HepG2 (cell line): ENCODE data around the gene SLC19A1. TPM values are rescaled to one million over a fixed set of nuclear protein-coding genes. Genes with fewer than 3 reads are reported as not detected.
A peak's percentile ranks its signal among the peaks of the same experiment; 100 is the strongest.

Experiments
- ATAC-seq: fragments of 200-7000 bp; cut with Tn5 transposase; 3 replicates; pipeline ENCODE4 v1.9.1; 2020; ENCODE audit warnings: mild to moderate bottlenecking, moderate library complexity
- BruUV-seq: library from RNA; stranded (reverse); fragments of 400-500 nt; replicated peaks from 2 replicates; lab custom pipeline; 2021; lab: Mats Ljungman, UMichigan
- CTCF ChIA-PET: fragments of 300-600 bp; formaldehyde crosslinking; extraction: SDS; loops from one replicate; lab custom pipeline; 2021; ENCODE audit warnings: low total read pairs, inconsistent platforms, low intra/inter-chr PET ratio; lab: Yijun Ruan, JAX
- POLR2A ChIA-PET: fragments of 350-600 bp; sonication (Branson Sonifier 250); formaldehyde crosslinking; loops from one replicate; lab custom pipeline; 2020; ENCODE audit warnings: antibody characterized with exemption, inconsistent platforms; lab: Yijun Ruan, JAX
- DNase-seq: peaks from one replicate; pipeline ENCODE4 v3.0.0-alpha.2; 2015; ENCODE audit warnings: low spot score
- FAIRE-seq: peaks from 3 replicates; lab custom pipeline; 2011; peaks lifted over from hg19 to GRCh38; lab: Jason Lieb, UNC
- H2AFZ ChIP-seq: one replicate; pipeline ENCODE4 v1.6.1; 2011; ENCODE audit warnings: low read length, inconsistent platforms
- H3K27ac ChIP-seq: fragments of 300-600 bp; 3 replicates; pipeline ENCODE4 v1.8.0; 2011; ENCODE audit warnings: mixed run types, mild to moderate bottlenecking, mixed read lengths, low read length, inconsistent platforms; ENCODE audit not compliant: insufficient read depth; ENCODE audit errors: extremely low read length
- H3K27me3 ChIP-seq, 2 experiments: fragments of 200-600 bp in 1 of 2; 2 replicates in 1 of 2; 3 replicates in 1 of 2; pipeline versions ENCODE4 v1.6.0 to v1.8.0; 2011; ENCODE audit warnings: low read length in 2 of 2, mild to moderate bottlenecking in 2 of 2, moderate library complexity in 2 of 2, inconsistent platforms in 1 of 2; ENCODE audit not compliant: insufficient read depth in 2 of 2, control insufficient read depth in 1 of 2
- H3K36me3 ChIP-seq, 2 experiments: fragments of 200-600 bp in 1 of 2; replicated peaks in 1 of 2; 2 replicates in 1 of 2; 3 replicates in 1 of 2; pipeline versions ENCODE4 v1.5.1 to v1.8.0; 2011; ENCODE audit warnings: low read length in 2 of 2, inconsistent platforms in 1 of 2; ENCODE audit not compliant: insufficient read depth in 2 of 2, control insufficient read depth in 1 of 2
- H3K4me1 ChIP-seq: 2 replicates; pipeline ENCODE4 v1.5.1; 2012; ENCODE audit warnings: low read length, inconsistent platforms; ENCODE audit not compliant: insufficient read depth
- H3K4me2 ChIP-seq: 2 replicates; pipeline ENCODE4 v1.6.0; 2011; ENCODE audit warnings: low read depth, low read length, inconsistent platforms
- H3K4me3 ChIP-seq, 3 experiments: fragments of 200-600 bp in 1 of 3; sonication (generic), shearing (Covaris generic) in 1 of 3; replicated peaks in 1 of 3; 2 replicates each; pipeline ENCODE4 v1.5.1; 2011 to 2016; ENCODE audit warnings: low read length in 3 of 3, inconsistent platforms in 2 of 3, low read depth in 2 of 3, mild to moderate bottlenecking in 2 of 3, control low read depth in 1 of 3, mixed read lengths in 1 of 3; ENCODE audit not compliant: insufficient read depth in 1 of 3
- H3K79me2 ChIP-seq: one replicate; pipeline ENCODE4 v1.6.1; 2011; ENCODE audit warnings: low read length, inconsistent platforms; ENCODE audit not compliant: insufficient read depth
- H3K9ac ChIP-seq: 2 replicates; pipeline ENCODE4 v1.6.0; 2011; ENCODE audit warnings: mild to moderate bottlenecking, low read depth, low read length, inconsistent platforms; ENCODE audit not compliant: insufficient read depth
- H3K9me3 ChIP-seq: 2 replicates; pipeline ENCODE4 v1.5.1; 2012; ENCODE audit warnings: mild to moderate bottlenecking, low read length
- H4K20me1 ChIP-seq: 2 replicates; pipeline ENCODE4 v1.6.0; 2011; ENCODE audit warnings: inconsistent platforms, mild to moderate bottlenecking, low read length, moderate library complexity; ENCODE audit not compliant: insufficient read depth
- AGO2 ChIP-seq: fragments of 200-400 bp; formaldehyde crosslinking; optimal IDR thresholded peaks from 2 replicates; pipeline ENCODE3; 2017; ENCODE audit warnings: mild to moderate bottlenecking, low read depth, low read length, moderate library complexity
- RARA ChIP-seq: IDR thresholded peaks from 2 replicates; pipeline ENCODE4 v1.6.1; 2016; ENCODE audit warnings: missing genetic modification reagents, missing compliant biosample characterization
- RBFOX2 ChIP-seq: fragments of 200-400 bp; formaldehyde crosslinking; IDR thresholded peaks from 2 replicates; pipeline ENCODE4 v1.6.1; 2017; ENCODE audit warnings: low read depth, mild to moderate bottlenecking, low read length
- RBM22 ChIP-seq: fragments of 200-400 bp; formaldehyde crosslinking; optimal IDR thresholded peaks from 2 replicates; pipeline ENCODE3; 2017; ENCODE audit warnings: mild to moderate bottlenecking, low read length, moderate library complexity
- SOX6 ChIP-seq, 2 experiments: fragments of 450-650 bp in 1 of 2; sonication (generic) in 1 of 2; formaldehyde crosslinking in 1 of 2; IDR thresholded peaks; 2 replicates each; pipeline versions ENCODE4 v1.4.0 to v1.6.1; 2017 to 2020; ENCODE audit warnings: antibody characterized with exemption in 1 of 2, mild to moderate bottlenecking in 1 of 2, missing genetic modification reagents in 1 of 2
- ZFP41 ChIP-seq: sonication (generic); formaldehyde crosslinking; IDR thresholded peaks from 2 replicates; pipeline ENCODE4 v1.4.0; 2020; ENCODE audit warnings: mild to moderate bottlenecking, missing genetic modification reagents, borderline replicate concordance
- ZNF296 ChIP-seq: sonication (generic); formaldehyde crosslinking; conservative IDR thresholded peaks from 2 replicates; pipeline ENCODE4 v1.5.0; 2020; ENCODE audit warnings: mild to moderate bottlenecking, missing genetic modification reagents
- ZNF558 ChIP-seq: sonication (generic); formaldehyde crosslinking; IDR thresholded peaks from 2 replicates; pipeline ENCODE4 v1.9.0; 2022; ENCODE audit warnings: mild to moderate bottlenecking, missing genetic modification reagents, borderline replicate concordance
- WGBS: methylation state at CpG from one replicate; pipeline ENCODE4 v1.1.6; 2017; ENCODE audit warnings: low lambda C conversion rate; 5-methylcytosine and 5-hydroxymethylcytosine counted together
- in situ Hi-C: cut with HindIII; loops from 2 replicates; pipeline ENCODE4 v1.10.0; 2017; ENCODE audit warnings: low pct_unique_long_range_greater_than_20kb; ENCODE audit not compliant: extremely low pct_ligation_motif_present
- intact Hi-C: fragments of 100-400 bp; cut with micrococcal nuclease; formaldehyde crosslinking; loops from one replicate; pipeline ENCODE4 v1.10.0; 2022; ENCODE audit not compliant: unreplicated experiment
- polyA plus RNA-seq, 8 experiments: library from polyadenylated mRNA; depleted of rRNA in 3 of 8; stranded (reverse) in 7 of 8; unstranded in 1 of 8; fragments of >200 nt; fragmentation: Illumina TruSeq in 4 of 8; extraction: Trizol in 4 of 8; gene quantifications; 2 replicates each; pipeline versions ENCODE4 v1.2.1 to v1.2.3, GENCODE V29; 2011 to 2016; ENCODE audit warnings: low read depth in 4 of 8, missing spikeins in 1 of 8, mixed read lengths in 1 of 8; ENCODE audit not compliant: insufficient read depth in 1 of 8
- total RNA-seq, 5 experiments: library from RNA; depleted of rRNA; stranded (reverse); fragments of >200 nt; fragmentation: Illumina TruSeq; extraction: Trizol; gene quantifications; 2 replicates each; pipeline ENCODE4 v1.2.3, GENCODE V29; 2016; ENCODE audit warnings: low read depth in 1 of 5
- TF ChIP-seq, protein P1 (sequence below): sonication (generic); formaldehyde crosslinking; IDR thresholded peaks from 2 replicates; pipeline ENCODE4 v1.5.0; 2020; ENCODE audit warnings: mild to moderate bottlenecking, missing genetic modification reagents
- TF ChIP-seq, protein P2 (sequence below): sonication (generic); formaldehyde crosslinking; IDR thresholded peaks from 2 replicates; pipeline ENCODE4 v1.5.0; 2020; ENCODE audit warnings: mild to moderate bottlenecking, missing genetic modification reagents, moderate library complexity

The SLC19A1 gene
- total and polyA plus RNA-seq, 2 of the 13 experiments (the other 11 are each of a cell fraction or from before 2014, with no cell fraction given), result 21.8 to 23.0 TPM

DNA sequence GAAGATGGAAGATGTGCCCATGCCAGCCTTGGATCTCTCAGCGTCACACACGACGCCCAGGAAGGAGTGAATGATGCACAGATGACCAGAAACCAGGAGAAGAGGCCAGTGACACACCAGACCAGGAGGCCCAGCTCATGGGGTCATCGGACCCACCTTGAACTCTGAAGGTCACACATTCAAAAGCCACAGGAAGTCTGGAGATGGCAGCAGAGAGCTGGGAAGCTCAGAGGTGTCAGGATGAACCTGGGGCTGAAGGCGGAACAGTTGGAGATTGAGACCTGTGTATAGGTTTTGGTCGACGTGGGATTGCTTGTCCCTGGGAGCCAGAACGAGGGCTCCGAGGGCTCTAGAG is 43.6 kb downstream of the SLC19A1 start (continued):
- TF ChIP-seq, protein P1, sequence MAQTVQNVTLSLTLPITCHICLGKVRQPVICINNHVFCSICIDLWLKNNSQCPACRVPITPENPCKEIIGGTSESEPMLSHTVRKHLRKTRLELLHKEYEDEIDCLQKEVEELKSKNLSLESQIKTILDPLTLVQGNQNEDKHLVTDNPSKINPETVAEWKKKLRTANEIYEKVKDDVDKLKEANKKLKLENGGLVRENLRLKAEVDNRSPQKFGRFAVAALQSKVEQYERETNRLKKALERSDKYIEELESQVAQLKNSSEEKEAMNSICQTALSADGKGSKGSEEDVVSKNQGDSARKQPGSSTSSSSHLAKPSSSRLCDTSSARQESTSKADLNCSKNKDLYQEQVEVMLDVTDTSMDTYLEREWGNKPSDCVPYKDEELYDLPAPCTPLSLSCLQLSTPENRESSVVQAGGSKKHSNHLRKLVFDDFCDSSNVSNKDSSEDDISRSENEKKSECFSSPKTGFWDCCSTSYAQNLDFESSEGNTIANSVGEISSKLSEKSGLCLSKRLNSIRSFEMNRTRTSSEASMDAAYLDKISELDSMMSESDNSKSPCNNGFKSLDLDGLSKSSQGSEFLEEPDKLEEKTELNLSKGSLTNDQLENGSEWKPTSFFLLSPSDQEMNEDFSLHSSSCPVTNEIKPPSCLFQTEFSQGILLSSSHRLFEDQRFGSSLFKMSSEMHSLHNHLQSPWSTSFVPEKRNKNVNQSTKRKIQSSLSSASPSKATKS (CRISPR knock-in tag), result no peak
- TF ChIP-seq SOX6 (IDR thresholded peaks at IDR 0.05) (no peak), SOX6 (CRISPR knock-in tag; IDR thresholded peaks at IDR 0.05) (no peak), ZNF296 (CRISPR knock-in tag) (no peak), RARA (CRISPR knock-in tag) (peak; percentile 49), RBFOX2 (no peak), RBM22 (peak; percentile 14), ZFP41 (no peak)
- TF ChIP-seq, protein P2, sequence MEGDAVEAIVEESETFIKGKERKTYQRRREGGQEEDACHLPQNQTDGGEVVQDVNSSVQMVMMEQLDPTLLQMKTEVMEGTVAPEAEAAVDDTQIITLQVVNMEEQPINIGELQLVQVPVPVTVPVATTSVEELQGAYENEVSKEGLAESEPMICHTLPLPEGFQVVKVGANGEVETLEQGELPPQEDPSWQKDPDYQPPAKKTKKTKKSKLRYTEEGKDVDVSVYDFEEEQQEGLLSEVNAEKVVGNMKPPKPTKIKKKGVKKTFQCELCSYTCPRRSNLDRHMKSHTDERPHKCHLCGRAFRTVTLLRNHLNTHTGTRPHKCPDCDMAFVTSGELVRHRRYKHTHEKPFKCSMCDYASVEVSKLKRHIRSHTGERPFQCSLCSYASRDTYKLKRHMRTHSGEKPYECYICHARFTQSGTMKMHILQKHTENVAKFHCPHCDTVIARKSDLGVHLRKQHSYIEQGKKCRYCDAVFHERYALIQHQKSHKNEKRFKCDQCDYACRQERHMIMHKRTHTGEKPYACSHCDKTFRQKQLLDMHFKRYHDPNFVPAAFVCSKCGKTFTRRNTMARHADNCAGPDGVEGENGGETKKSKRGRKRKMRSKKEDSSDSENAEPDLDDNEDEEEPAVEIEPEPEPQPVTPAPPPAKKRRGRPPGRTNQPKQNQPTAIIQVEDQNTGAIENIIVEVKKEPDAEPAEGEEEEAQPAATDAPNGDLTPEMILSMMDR (CRISPR knock-in tag), result peak; percentile 49

DNA sequence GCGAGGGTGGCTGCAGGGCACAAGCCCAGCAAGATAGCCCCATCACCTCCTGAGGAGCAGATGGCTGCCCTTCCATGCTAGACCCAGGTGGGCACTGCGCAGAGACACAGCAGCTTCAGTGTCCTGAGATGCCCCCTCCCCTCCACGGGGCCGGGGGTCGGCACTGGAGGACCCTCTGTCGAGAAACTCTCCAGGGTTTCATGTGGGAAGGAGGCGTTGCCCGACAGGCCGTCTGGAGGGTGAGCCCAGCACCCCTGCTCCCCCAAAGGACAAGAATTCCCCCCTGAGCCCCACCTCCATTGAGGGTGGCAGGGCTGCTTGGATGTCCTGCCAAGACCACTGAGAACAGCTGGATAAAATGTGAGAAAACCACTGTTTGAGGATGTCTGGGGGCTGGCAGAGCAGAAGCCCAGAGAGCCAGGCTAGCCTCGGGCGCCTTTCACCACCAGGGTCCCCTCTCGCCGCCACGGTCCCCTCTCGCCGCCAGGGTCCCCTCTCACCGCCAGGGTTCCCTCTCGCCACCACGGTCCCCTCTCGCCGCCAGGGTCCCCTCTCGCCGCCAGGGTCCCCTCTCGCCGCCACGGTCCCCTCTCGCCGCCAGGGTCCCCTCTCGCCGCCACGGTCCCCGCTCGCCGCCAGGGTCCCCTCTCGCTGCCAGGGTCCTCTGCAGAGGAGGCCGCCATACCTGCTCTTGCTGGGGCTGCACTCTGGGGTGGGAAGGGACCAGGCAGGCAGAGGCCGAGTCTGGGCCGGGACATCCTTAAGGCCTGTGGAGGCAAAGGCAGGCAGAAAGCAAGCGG is 44.2 kb downstream of the SLC19A1 start:
- in situ Hi-C loops (no loop called here), intact Hi-C loops (no loop called here)
- no TSS peak for BruUV-seq
- Histone ChIP-seq H3K27me3 (no peaks in the 10 kb centered on the region), H3K9ac (no peak overlapping the region), H3K4me1 (no peaks in the 10 kb centered on the region)
- TF ChIP-seq AGO2 (peak; percentile 69), ZNF558 (CRISPR knock-in tag) (no peak)
- TF ChIP-seq, all 625 proteins: peak for 1
- ChIA-PET CTCF (no interaction called here), POLR2A (interaction anchor here (1.1 kb wide), 1 partner anchor 28 kb away, joined by 4 read pairs; no protein-coding TSS in a partner anchor)
- H3K27ac ChIP-seq, result no peak overlapping the region
- H3K79me2 ChIP-seq, result no peaks in the 10 kb centered on the region
- H3K4me2 ChIP-seq, result no peak overlapping the region
- no peak overlapping the region for H2AFZ ChIP-seq
- peaks cover 15 to 35% of the 10 kb centered on the region in 2 experiments for H3K36me3 ChIP-seq
- FAIRE-seq, result no peak
- no peak overlapping the region for H3K4me3 ChIP-seq
- 98% methylated on average over 37 of the region's 39 CpGs for WGBS
- H3K9me3 ChIP-seq, result no peaks in the 10 kb centered on the region
- H4K20me1 ChIP-seq, result no peaks in the 10 kb centered on the region
- ATAC-seq, result no peak
- no peak for DNase-seq
